22Rv1 (cell line): ENCODE data around the gene FADS2.

Source experiments
- H3K27ac ChIP-seq: fragments of 450-650 bp; 2 replicates; pipeline ENCODE4 v1.5.1; 2017
- ZFX ChIP-seq: fragments of 450-650 bp; IDR thresholded peaks from 2 replicates; pipeline ENCODE4 v1.6.1; 2017; ENCODE audit warnings: antibody characterized with exemption, borderline replicate concordance
- TF ChIP-seq, protein P1 (sequence below): fragments of 450-650 bp; IDR thresholded peaks from 2 replicates; pipeline ENCODE4 v1.5.1; 2017; ENCODE audit warnings: mild to moderate bottlenecking

The FADS2 gene

DNA sequence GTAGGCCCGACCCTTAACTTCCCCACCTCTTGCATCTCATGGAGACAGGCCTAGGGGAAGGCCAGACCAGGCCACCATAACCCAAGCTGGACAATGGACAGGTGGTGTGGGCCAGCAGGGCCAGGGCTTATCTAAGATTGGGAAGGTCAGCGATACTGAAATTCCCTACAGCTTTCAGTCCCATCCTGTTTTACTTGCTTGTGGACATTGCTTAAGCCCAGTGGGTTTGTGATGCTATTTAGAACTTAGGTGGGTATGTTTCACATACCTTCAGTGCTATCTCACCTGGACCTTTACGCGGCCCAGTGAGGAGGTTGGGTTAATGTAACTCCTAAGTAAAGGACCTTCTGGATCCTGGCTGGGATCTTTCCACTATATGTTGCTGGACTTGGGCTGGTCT is 1.7 kb downstream of the FADS2 start:
- peak overlapping the region; percentile 37 for H3K27ac ChIP-seq
- TF ChIP-seq ZFX: no peak
- TF ChIP-seq, protein P1, sequence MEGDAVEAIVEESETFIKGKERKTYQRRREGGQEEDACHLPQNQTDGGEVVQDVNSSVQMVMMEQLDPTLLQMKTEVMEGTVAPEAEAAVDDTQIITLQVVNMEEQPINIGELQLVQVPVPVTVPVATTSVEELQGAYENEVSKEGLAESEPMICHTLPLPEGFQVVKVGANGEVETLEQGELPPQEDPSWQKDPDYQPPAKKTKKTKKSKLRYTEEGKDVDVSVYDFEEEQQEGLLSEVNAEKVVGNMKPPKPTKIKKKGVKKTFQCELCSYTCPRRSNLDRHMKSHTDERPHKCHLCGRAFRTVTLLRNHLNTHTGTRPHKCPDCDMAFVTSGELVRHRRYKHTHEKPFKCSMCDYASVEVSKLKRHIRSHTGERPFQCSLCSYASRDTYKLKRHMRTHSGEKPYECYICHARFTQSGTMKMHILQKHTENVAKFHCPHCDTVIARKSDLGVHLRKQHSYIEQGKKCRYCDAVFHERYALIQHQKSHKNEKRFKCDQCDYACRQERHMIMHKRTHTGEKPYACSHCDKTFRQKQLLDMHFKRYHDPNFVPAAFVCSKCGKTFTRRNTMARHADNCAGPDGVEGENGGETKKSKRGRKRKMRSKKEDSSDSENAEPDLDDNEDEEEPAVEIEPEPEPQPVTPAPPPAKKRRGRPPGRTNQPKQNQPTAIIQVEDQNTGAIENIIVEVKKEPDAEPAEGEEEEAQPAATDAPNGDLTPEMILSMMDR: no peak

GRCh38 chr11:61830237-61831105 is 2.4 kb downstream of the FADS2 start:
- peak overlapping the region; percentile 37 for H3K27ac ChIP-seq
- no peak for TF ChIP-seq ZFX
- TF ChIP-seq, protein P1: no peak

DNA sequence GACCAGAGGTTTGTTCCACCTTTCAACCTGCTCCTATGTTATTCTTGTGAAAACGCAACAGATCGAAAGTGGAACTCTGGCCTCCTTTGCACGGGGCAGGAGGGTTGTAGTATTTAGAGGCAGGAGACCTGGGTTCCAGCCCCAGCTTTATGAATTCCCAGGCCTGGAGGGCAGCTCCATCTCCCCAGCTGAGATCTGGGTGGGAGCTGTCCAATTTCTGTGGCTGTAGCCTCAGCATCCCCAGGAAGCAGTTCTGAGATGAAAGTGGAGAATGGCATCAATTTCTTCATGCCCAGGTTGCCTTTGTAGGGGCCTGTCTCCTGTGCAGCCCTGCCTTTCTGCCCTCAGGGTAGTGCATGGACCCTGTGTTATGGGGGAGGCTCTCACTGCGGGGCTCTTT is 4.1 kb downstream of the FADS2 start:
- TF ChIP-seq, protein P1: no peak
- no peak for TF ChIP-seq ZFX
- no peak overlapping the region for H3K27ac ChIP-seq

DNA sequence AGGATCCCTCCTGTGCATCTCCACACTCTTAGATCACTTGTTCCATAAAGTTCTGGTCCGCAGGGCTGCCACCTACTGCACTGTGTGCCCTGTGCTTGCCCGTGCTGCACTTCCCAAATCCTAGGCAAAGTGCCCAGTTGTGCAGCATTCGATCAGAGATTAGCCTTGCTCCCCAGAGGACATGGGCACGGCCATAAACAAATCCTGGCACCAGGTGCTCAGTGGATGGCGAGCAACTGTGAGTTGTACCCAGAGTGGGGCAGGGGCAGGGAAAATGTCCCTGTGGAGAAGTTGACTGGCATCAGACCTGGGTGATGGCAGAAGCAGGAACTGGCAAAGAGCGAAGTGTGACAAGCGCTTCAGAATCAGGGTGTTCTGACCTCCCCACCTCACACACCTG is 4.7 kb downstream of the FADS2 start:
- TF ChIP-seq ZFX: no peak
- TF ChIP-seq, protein P1: no peak
- H3K27ac ChIP-seq: no peak overlapping the region

GRCh38 chr11:61833471-61833870 is 5.4 kb downstream of the FADS2 start:
- no peak overlapping the region for H3K27ac ChIP-seq
- no peak for TF ChIP-seq ZFX
- TF ChIP-seq, protein P1: no peak

DNA sequence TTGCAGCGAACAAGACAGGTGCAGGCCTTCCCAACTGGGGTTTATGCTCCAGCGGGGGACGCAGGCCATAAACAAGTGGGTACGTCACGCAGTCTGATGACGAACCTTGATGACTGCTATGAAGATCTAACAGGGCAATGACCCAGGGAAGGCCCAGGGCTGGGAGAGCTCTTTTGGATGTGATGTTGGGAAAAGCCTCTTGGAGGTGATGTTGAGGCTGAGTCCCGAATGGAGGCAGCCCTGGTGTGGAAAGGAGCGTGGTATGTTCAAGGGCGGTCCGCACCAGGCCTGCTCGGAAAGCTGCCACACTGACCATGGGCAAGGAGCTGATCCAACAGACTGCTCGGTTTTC is 5.8 kb downstream of the FADS2 start:
- TF ChIP-seq, protein P1: no peak
- TF ChIP-seq ZFX: no peak
- no peak overlapping the region for H3K27ac ChIP-seq

DNA sequence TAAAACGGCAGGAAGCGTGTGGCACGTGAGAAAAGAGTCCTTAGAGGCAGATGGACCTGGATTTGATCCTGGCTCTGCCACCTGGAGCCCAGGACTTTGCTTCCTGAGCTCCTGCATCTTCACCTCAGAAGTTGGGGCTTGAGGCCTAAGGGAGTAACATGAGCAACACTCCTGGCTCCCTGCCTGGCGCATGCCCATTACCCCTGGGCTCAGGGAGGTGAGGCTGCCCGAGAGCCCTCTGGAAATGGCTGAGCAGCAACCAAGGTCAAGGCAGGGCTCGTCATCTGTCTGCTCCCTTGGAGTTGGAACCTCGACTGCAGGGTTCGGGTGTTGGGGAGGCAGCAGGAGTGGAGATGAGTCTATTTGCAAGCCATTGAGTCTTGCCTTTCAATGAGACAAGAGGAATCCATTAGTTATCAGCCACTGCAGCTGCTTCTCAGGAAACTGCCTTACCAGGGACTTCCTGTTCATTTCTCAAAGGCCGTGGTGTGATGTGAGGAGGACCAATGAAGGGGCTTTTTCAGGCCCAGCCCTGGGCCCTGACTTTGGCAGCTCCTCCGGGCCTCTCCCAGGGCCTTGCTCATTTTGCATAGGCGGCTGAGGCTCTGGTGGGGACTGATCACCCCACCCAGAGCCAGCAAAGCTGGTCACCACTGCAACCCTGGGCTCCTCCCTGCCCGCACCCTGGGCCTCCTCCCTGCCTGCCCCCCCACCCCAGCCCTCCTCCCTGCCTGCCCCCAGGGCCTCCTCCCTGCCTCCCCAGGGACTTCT is 6.4 kb downstream of the FADS2 start:
- H3K27ac ChIP-seq: no peak overlapping the region
- TF ChIP-seq, protein P1: no peak
- TF ChIP-seq ZFX: no peak
